HCT116 (cell line): ENCODE measurements around the gene GLUD1. TPM values are rescaled to one million over a fixed set of nuclear protein-coding genes. Genes with fewer than 3 reads are reported as not detected.

ENCODE experiments used
- ATAC-seq: fragments of 200-7000 bp; cut with Tn5 transposase; 2 replicates; pipeline ENCODE4 v1.9.1; 2020; ENCODE audit warnings: mild to moderate bottlenecking, moderate library complexity
- BruUV-seq: library from RNA; stranded (reverse); fragments of 400-500 nt; replicated peaks from 2 replicates; lab custom pipeline; 2021; lab: Mats Ljungman, UMichigan
- CTCF ChIA-PET: fragments of 300-600 bp; sonication (Branson Sonifier 250); formaldehyde crosslinking; loops from one replicate; lab custom pipeline; 2021; ENCODE audit warnings: antibody characterized with exemption; lab: Charles Lee
- POLR2A ChIA-PET: fragments of 300-600, 350-600 bp; sonication (Branson Sonifier 250); formaldehyde crosslinking; loops from one replicate; lab custom pipeline; 2021; ENCODE audit warnings: antibody characterized with exemption; lab: Charles Lee
- RAD21 ChIA-PET, 2 experiments: fragments of 300-600 bp; sonication (Branson Sonifier 250); formaldehyde crosslinking; loops; one replicate each; lab custom pipeline; 2023; ENCODE audit warnings: low total read pairs in 2 of 2; ENCODE audit not compliant: uncharacterized antibody in 2 of 2, unreplicated experiment in 2 of 2, low non-redundant PET in 1 of 2; lab: Charles Lee
- DNase-seq: peaks from one replicate; pipeline ENCODE4 v3.0.0-alpha.2; 2010; ENCODE audit warnings: low read depth, low spot score
- H2AFZ ChIP-seq: fragments of 200-600 bp; shearing (Covaris generic), sonication (generic); 2 replicates; pipeline ENCODE4 v1.6.1; 2017; ENCODE audit warnings: low read depth, mixed run types, mixed read lengths, antibody characterized with exemption, low read length; ENCODE audit not compliant: poor library complexity, severe bottlenecking
- H3K27ac ChIP-seq: 2 replicates; pipeline ENCODE4 v1.5.1; 2012; ENCODE audit warnings: low read depth, low read length
- H3K27me3 ChIP-seq: fragments of 200-600 bp; sonication (generic); 2 replicates; pipeline ENCODE4 v1.6.1; 2016; ENCODE audit warnings: mixed run types, low read length, mixed read lengths; ENCODE audit not compliant: insufficient read depth
- H3K36me3 ChIP-seq, 2 experiments: fragments of 200-500 bp in 1 of 2; fragments of 200-600 bp in 1 of 2; sonication (Bioruptor generic) in 1 of 2; sonication (generic) in 1 of 2; 2 replicates each; pipeline versions ENCODE4 v1.5.1 to v1.6.1; 2014 to 2016; ENCODE audit warnings: low read length in 2 of 2, inconsistent platforms in 1 of 2, mixed read lengths in 1 of 2, mixed run types in 1 of 2; ENCODE audit not compliant: insufficient read depth in 2 of 2, control insufficient read depth in 1 of 2
- H3K4me1 ChIP-seq, 2 experiments: fragments of 200-600 bp in 1 of 2; sonication (generic) in 1 of 2; 2 replicates each; pipeline versions ENCODE4 v1.5.1 to v1.6.1; 2012 to 2017; ENCODE audit warnings: low read length in 2 of 2, inconsistent platforms in 1 of 2, mild to moderate bottlenecking in 1 of 2, mixed read lengths in 1 of 2, mixed run types in 1 of 2, moderate library complexity in 1 of 2; ENCODE audit not compliant: insufficient read depth in 2 of 2, control insufficient read depth in 1 of 2
- H3K4me2 ChIP-seq: fragments of 200-600 bp; sonication (generic); 2 replicates; pipeline ENCODE4 v1.6.1; 2017; ENCODE audit warnings: mixed run types, low read length, mixed read lengths
- H3K4me3 ChIP-seq, 2 experiments: fragments of 200-600 bp in 1 of 2; sonication (generic) in 1 of 2; replicated peaks in 1 of 2; 2 replicates each; pipeline ENCODE4 v1.5.1; 2011 to 2016; ENCODE audit warnings: low read length in 2 of 2, control low read depth in 1 of 2, low read depth in 1 of 2, mild to moderate bottlenecking in 1 of 2, mixed read lengths in 1 of 2, mixed run types in 1 of 2
- H3K79me2 ChIP-seq: fragments of 200-600 bp; sonication (generic); 2 replicates; pipeline ENCODE4 v1.6.1; 2017; ENCODE audit warnings: mild to moderate bottlenecking, mixed run types, low read length, moderate library complexity, mixed read lengths; ENCODE audit not compliant: insufficient read depth
- H3K9ac ChIP-seq: fragments of 200-600 bp; sonication (generic); 2 replicates; pipeline ENCODE4 v1.6.1; 2016; ENCODE audit warnings: low read length, mixed read lengths
- H3K9me2 ChIP-seq: fragments of 200-600 bp; sonication (generic), shearing (Covaris generic); 2 replicates; pipeline ENCODE4 v1.6.1; 2017; ENCODE audit warnings: mixed run types, mild to moderate bottlenecking, moderate library complexity; ENCODE audit not compliant: insufficient read depth
- H3K9me3 ChIP-seq, 2 experiments: fragments of 200-500 bp in 1 of 2; fragments of 200-600 bp in 1 of 2; sonication (Bioruptor generic) in 1 of 2; sonication (generic) in 1 of 2; 2 replicates each; pipeline ENCODE4 v1.6.1; 2014 to 2017; ENCODE audit warnings: low read length in 2 of 2, mixed read lengths in 2 of 2, inconsistent platforms in 1 of 2, low read depth in 1 of 2, mild to moderate bottlenecking in 1 of 2, mixed run types in 1 of 2, moderate library complexity in 1 of 2; ENCODE audit not compliant: control insufficient read depth in 1 of 2, insufficient read depth in 1 of 2
- H4K20me1 ChIP-seq: fragments of 200-600 bp; sonication (generic), shearing (Covaris generic); 2 replicates; pipeline ENCODE4 v1.6.1; 2017; ENCODE audit warnings: mixed run types, mild to moderate bottlenecking, moderate library complexity; ENCODE audit not compliant: insufficient read depth
- CBX3 ChIP-seq: IDR thresholded peaks from 2 replicates; pipeline ENCODE4 v1.6.1; 2012; ENCODE audit warnings: low read depth
- CEBPB ChIP-seq: IDR thresholded peaks from 2 replicates; pipeline ENCODE4 v1.6.1; 2012; ENCODE audit warnings: low read depth
- EGR1 ChIP-seq: IDR thresholded peaks from 2 replicates; pipeline ENCODE4 v1.6.1; 2012; ENCODE audit warnings: low read depth
- ELF1 ChIP-seq: IDR thresholded peaks from 2 replicates; pipeline ENCODE4 v1.6.1; 2012; ENCODE audit warnings: low read depth, borderline replicate concordance
- EZH2 ChIP-seq: fragments of 200-600 bp; sonication (generic); IDR thresholded peaks from 2 replicates; pipeline ENCODE4 v1.6.1; 2017; ENCODE audit warnings: antibody characterized with exemption, mixed run types
- JUND ChIP-seq: IDR thresholded peaks from 2 replicates; pipeline ENCODE4 v1.6.1; 2012
- POLR2A ChIP-seq: IDR thresholded peaks from 2 replicates; pipeline ENCODE4 v1.7.0; 2011; ENCODE audit warnings: borderline replicate concordance; ENCODE audit not compliant: insufficient read depth, insufficient read length; ENCODE audit errors: extremely low read depth
- RAD21 ChIP-seq: IDR thresholded peaks from 2 replicates; pipeline ENCODE4 v1.6.1; 2012; ENCODE audit warnings: low read depth, mild to moderate bottlenecking
- REST ChIP-seq: IDR thresholded peaks from 2 replicates; pipeline ENCODE4 v1.6.1; 2012; ENCODE audit warnings: low read depth
- SIN3A ChIP-seq: IDR thresholded peaks from 2 replicates; pipeline ENCODE4 v1.6.1; 2012; ENCODE audit warnings: low read depth
- TCF7L2 ChIP-seq: IDR thresholded peaks from 2 replicates; pipeline ENCODE4 v1.7.0; 2011; ENCODE audit warnings: borderline replicate concordance, inconsistent platforms; ENCODE audit not compliant: insufficient read depth, insufficient read length; ENCODE audit errors: extremely low read depth
- YY1 ChIP-seq: IDR thresholded peaks from 2 replicates; pipeline ENCODE4 v1.6.1; 2011; ENCODE audit warnings: low read length, low read depth, moderate library complexity, mild to moderate bottlenecking; ENCODE audit not compliant: insufficient replicate concordance; ENCODE audit errors: extremely low read depth
- ZFX ChIP-seq: fragments of 450-650 bp; IDR thresholded peaks from 2 replicates; pipeline ENCODE4 v1.6.1; 2017
- intact Hi-C: fragments of 100-400 bp; cut with micrococcal nuclease; formaldehyde crosslinking; loops from 2 replicates; pipeline ENCODE4 v1.10.0; 2022
- total RNA-seq: library from RNA; stranded (reverse); gene quantifications from one replicate; pipeline ENCODE4 v1.2.1, GENCODE V29; 2021; ENCODE audit not compliant: unreplicated experiment

The GLUD1 gene
- total RNA-seq, 1 experiment from 2014 or later, result 131 TPM

- ChIA-PET CTCF (no interaction called here), POLR2A (no interaction called here), RAD21 (interaction anchor here in 1 of 2 experiments (0.6 kb wide), 1 partner anchor 185 kb away, joined by 4 read pairs; no protein-coding TSS in a partner anchor)
- ATAC-seq, result no peak
- no peaks in the 10 kb centered on the region for H3K27me3 ChIP-seq
- H3K27ac ChIP-seq, result no peak overlapping the region
- TF ChIP-seq ELF1, result no peak
- TF ChIP-seq YY1, result no peak
- no peak for TF ChIP-seq REST
- no peak for TF ChIP-seq CEBPB
- TF ChIP-seq SIN3A, result no peak
- TF ChIP-seq POLR2A, result no peak
- TF ChIP-seq ZFX, result no peak
- TF ChIP-seq TCF7L2, result no peak
- TF ChIP-seq RAD21, result no peak
- no peak for TF ChIP-seq CBX3
- TF ChIP-seq EGR1, result no peak
- TF ChIP-seq JUND, result no peak
- TF ChIP-seq EZH2, result no peak
- no peak overlapping the region for H2AFZ ChIP-seq
- no peaks in the 10 kb centered on the region for H3K9me2 ChIP-seq
- no peaks in the 10 kb centered on the region for H3K4me1 ChIP-seq
- DNase-seq, result no peak
- no peaks in the 10 kb centered on the region for H3K9me3 ChIP-seq
- BruUV-seq, result no TSS peak
- H3K9ac ChIP-seq, result no peak overlapping the region
- H3K36me3 ChIP-seq, result peaks cover 39 to 44% of the 10 kb centered on the region in 2 experiments
- intact Hi-C loops, result no loop called here
- no peak overlapping the region for H3K4me2 ChIP-seq
- no peaks in the 10 kb centered on the region for H3K79me2 ChIP-seq
- no peaks in the 10 kb centered on the region for H4K20me1 ChIP-seq
- H3K4me3 ChIP-seq, result no peak overlapping the region
Measured at GRCh38 chr10:87059401-87059800, 35.2 kb downstream of the GLUD1 start.
